HEK293T (cell line): Measurements from ENCODE around the gene P2RX4.

Experiments used
- ARNT ChIP-seq: fragments of 450-650 bp; IDR thresholded peaks from 2 replicates; pipeline ENCODE4 v1.6.1; 2017; ENCODE audit warnings: mild to moderate bottlenecking
- BHLHE40 ChIP-seq: fragments of 450-650 bp; IDR thresholded peaks from 2 replicates; pipeline ENCODE4 v1.6.1; 2016; ENCODE audit warnings: mild to moderate bottlenecking, moderate library complexity, borderline replicate concordance
- CTBP1 ChIP-seq: fragments of 450-650 bp; IDR thresholded peaks from 2 replicates; pipeline ENCODE4 v1.6.1; 2016; ENCODE audit warnings: borderline replicate concordance
- ELF4 ChIP-seq: fragments of 450-650 bp; IDR thresholded peaks from 2 replicates; pipeline ENCODE4 v1.6.1; 2017; ENCODE audit warnings: antibody characterized with exemption
- FOXA1 ChIP-seq: fragments of 450-650 bp; IDR thresholded peaks from 2 replicates; pipeline ENCODE4 v1.6.1; 2016; ENCODE audit warnings: mild to moderate bottlenecking
- FOXK2 ChIP-seq: fragments of 450-650 bp; IDR thresholded peaks from 2 replicates; pipeline ENCODE4 v1.6.1; 2016; ENCODE audit warnings: mild to moderate bottlenecking
- FOXM1 ChIP-seq: fragments of 450-650 bp; IDR thresholded peaks from 2 replicates; pipeline ENCODE4 v1.6.1; 2017; ENCODE audit warnings: mild to moderate bottlenecking, borderline replicate concordance
- HDGF ChIP-seq: fragments of 450-650 bp; IDR thresholded peaks from 2 replicates; pipeline ENCODE4 v1.6.1; 2017; ENCODE audit warnings: antibody characterized with exemption, borderline replicate concordance
- NFRKB ChIP-seq: fragments of 450-650 bp; IDR thresholded peaks from 2 replicates; pipeline ENCODE4 v1.6.1; 2016; ENCODE audit warnings: mild to moderate bottlenecking, moderate library complexity
- SP1 ChIP-seq: fragments of 450-650 bp; IDR thresholded peaks from 2 replicates; pipeline ENCODE4 v1.6.1; 2017
- SUZ12 ChIP-seq: fragments of 450-650 bp; IDR thresholded peaks from 2 replicates; pipeline ENCODE4 v1.6.1; 2016; ENCODE audit warnings: mild to moderate bottlenecking
- TARDBP ChIP-seq: fragments of 450-650 bp; IDR thresholded peaks from 2 replicates; pipeline ENCODE4 v1.6.1; 2016
- ZNF384 ChIP-seq: fragments of 450-650 bp; IDR thresholded peaks from 2 replicates; pipeline ENCODE4 v1.6.1; 2016
- TF ChIP-seq, protein P1 (sequence below): fragments of 450-650 bp; IDR thresholded peaks from 2 replicates; pipeline ENCODE4 v1.6.1; 2016

DNA sequence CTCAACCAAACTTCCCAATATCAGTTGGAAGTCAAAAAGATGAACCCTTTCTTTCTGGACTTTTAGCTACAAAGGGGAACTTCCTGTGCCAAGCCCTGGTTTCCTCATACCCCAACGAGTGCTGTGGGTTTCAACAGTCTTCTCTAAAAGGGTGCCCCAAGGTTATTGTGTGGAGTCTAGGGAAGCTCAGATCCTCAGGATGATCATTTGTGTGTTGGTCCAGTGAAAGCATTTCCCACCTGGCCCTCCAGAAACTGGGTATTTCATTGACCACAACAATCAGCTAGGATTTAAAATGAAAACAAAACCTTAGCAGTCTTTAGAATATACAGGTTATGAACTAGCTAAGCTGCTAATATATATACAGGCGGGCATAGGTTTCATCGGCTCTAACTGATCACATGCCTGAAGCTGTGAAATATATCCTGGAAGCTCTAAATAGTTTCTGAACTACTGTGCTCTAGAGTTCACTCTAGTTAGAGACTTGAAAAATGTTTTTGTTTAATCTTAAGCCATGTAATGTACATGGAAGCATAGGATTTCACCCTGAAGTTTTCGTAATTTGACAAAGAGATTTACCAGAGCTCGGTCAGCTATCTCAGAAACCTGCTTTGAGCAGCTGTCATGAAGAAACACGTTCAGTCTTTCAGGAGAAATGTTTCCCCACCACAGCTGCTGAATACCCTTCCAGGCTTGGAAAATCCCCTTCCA is 29.6 kb downstream of the P2RX4 start:
- TF ChIP-seq ZNF384 (no peak), FOXM1 (no peak), FOXA1 (no peak), TARDBP (no peak), ARNT (no peak), HDGF (no peak), BHLHE40 (no peak), SP1 (no peak), ELF4 (no peak), SUZ12 (no peak), NFRKB (no peak), FOXK2 (no peak), CTBP1 (no peak)
- TF ChIP-seq, protein P1, sequence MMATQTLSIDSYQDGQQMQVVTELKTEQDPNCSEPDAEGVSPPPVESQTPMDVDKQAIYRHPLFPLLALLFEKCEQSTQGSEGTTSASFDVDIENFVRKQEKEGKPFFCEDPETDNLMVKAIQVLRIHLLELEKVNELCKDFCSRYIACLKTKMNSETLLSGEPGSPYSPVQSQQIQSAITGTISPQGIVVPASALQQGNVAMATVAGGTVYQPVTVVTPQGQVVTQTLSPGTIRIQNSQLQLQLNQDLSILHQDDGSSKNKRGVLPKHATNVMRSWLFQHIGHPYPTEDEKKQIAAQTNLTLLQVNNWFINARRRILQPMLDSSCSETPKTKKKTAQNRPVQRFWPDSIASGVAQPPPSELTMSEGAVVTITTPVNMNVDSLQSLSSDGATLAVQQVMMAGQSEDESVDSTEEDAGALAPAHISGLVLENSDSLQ: no peak
